ENCODE data around the gene ANKRD44.
"Not testable (repeated sequence)": the region's sequence is repeated elsewhere in the genome, so short reads cannot be mapped to it uniquely, and the experiment has no call there.

Gene ANKRD44

GRCh38 chr2:197011021-197011417 lies 299.6 kb downstream of the ANKRD44 start:
- no peak overlapping the region for H3K14ac ChIP-seq (ENCODE audit: low read length)
- no peak overlapping the region for H2BK12ac ChIP-seq (ENCODE audit: low read length)
- no peak overlapping the region for H3K9ac ChIP-seq (ENCODE audit: low read length)
- no peak overlapping the region for H2AK5ac ChIP-seq (ENCODE audit: low read length)
- H3K18ac ChIP-seq (ENCODE audit: low read length): no peak overlapping the region
- H3K4me1 ChIP-seq (ENCODE audit: control insufficient read depth in 1 of 2, insufficient read depth in 2 of 2, low read length in 2 of 2): peaks cover 3 to 13% of the 10 kb centered on the region in 2 experiments
- H3K27me3 ChIP-seq (ENCODE audit: insufficient read depth, low read length): no peaks in the 10 kb centered on the region
- no peak overlapping the region for H4K91ac ChIP-seq (ENCODE audit: low read depth, low read length)
- no peaks in the 10 kb centered on the region for H3K9me3 ChIP-seq (ENCODE audit: insufficient read depth, low read depth, low read length)
- H4K8ac ChIP-seq (ENCODE audit: low read depth, low read length): no peak overlapping the region
- no peak overlapping the region for H2BK5ac ChIP-seq (ENCODE audit: low read depth, low read length, poor library complexity)
- no peak overlapping the region for H3K4ac ChIP-seq (ENCODE audit: low read depth, low read length)
- no peak overlapping the region for H3K23ac ChIP-seq (ENCODE audit: low read length)
- H4K12ac ChIP-seq (ENCODE audit: low read depth, low read length): no peak overlapping the region
- WGBS (ENCODE audit: extremely low coverage, insufficient coverage, insufficient read length): no CpG with 5 or more reads among the region's 2 CpGs
- H2AFZ ChIP-seq (ENCODE audit: insufficient read depth, low read length, poor library complexity): no peak overlapping the region
- no peak for DNase-seq
- H3K36me3 ChIP-seq (ENCODE audit: control insufficient read depth in 1 of 2, insufficient read depth in 2 of 2, low read length in 2 of 2): no peaks in the 10 kb centered on the region
- H3K27ac ChIP-seq (ENCODE audit: low read depth, low read length): no peak overlapping the region
- H3K79me1 ChIP-seq (ENCODE audit: low read length): peaks cover 2% of the 10 kb centered on the region
- H3K4me2 ChIP-seq (ENCODE audit: low read length): no peak overlapping the region
- no peaks in the 10 kb centered on the region for H3K79me2 ChIP-seq (ENCODE audit: control insufficient read depth, insufficient read depth, low read length, poor library complexity)
- H2BK120ac ChIP-seq (ENCODE audit: insufficient read depth, low read length, poor library complexity): no peak overlapping the region
- no peak overlapping the region for H3K4me3 ChIP-seq (ENCODE audit: low read depth, low read length)

GRCh38 chr2:197010200-197011020 lies 300.2 kb downstream of the ANKRD44 start:
- no peak overlapping the region for H2BK120ac ChIP-seq (ENCODE audit: insufficient read depth, low read length, poor library complexity)

GRCh38 chr2:197008741-197009341 lies 301.7 kb downstream of the ANKRD44 start:
- H3K14ac ChIP-seq (ENCODE audit: low read length): peak overlapping the region; percentile 24
- H3K79me1 ChIP-seq (ENCODE audit: low read length); H3K4me3 ChIP-seq (ENCODE audit: low read depth, low read length); H3K4ac ChIP-seq (ENCODE audit: low read depth, low read length); H3K9ac ChIP-seq (ENCODE audit: low read length); H4K12ac ChIP-seq (ENCODE audit: low read depth, low read length); H3K27me3 ChIP-seq (ENCODE audit: insufficient read depth, low read length); H3K36me3 ChIP-seq (ENCODE audit: control insufficient read depth in 1 of 2, insufficient read depth in 2 of 2, low read length in 2 of 2); H4K8ac ChIP-seq (ENCODE audit: low read depth, low read length); H3K9me3 ChIP-seq (ENCODE audit: insufficient read depth, low read depth, low read length); H3K79me2 ChIP-seq (ENCODE audit: control insufficient read depth, insufficient read depth, low read length, poor library complexity); H2BK120ac ChIP-seq (ENCODE audit: insufficient read depth, low read length, poor library complexity); H3K23ac ChIP-seq (ENCODE audit: low read length); H2AFZ ChIP-seq (ENCODE audit: insufficient read depth, low read length, poor library complexity): not testable (repeated sequence)
- peak overlapping the region; percentile 46 for H2BK5ac ChIP-seq (ENCODE audit: low read depth, low read length, poor library complexity)
- peak overlapping the region; percentile 22 for H3K4me2 ChIP-seq (ENCODE audit: low read length)
- no CpG with 5 or more reads among the region's 13 CpGs for WGBS (ENCODE audit: extremely low coverage, insufficient coverage, insufficient read length)
- H3K4me1 ChIP-seq (ENCODE audit: control insufficient read depth in 1 of 2, insufficient read depth in 2 of 2, low read length in 2 of 2): peaks cover 3 to 13% of the 10 kb centered on the region in 2 experiments
- H2BK12ac ChIP-seq (ENCODE audit: low read length): peak overlapping the region; percentile 82
- peak overlapping the region; percentile 67 for H3K27ac ChIP-seq (ENCODE audit: low read depth, low read length)
- H4K91ac ChIP-seq (ENCODE audit: low read depth, low read length): peak overlapping the region; percentile 61
- peak; percentile 29 to 34 for DNase-seq
- peak overlapping the region; percentile 35 for H2AK5ac ChIP-seq (ENCODE audit: low read length)
- peak overlapping the region; percentile 29 for H3K18ac ChIP-seq (ENCODE audit: low read length)

More at GRCh38 chr2:197010200-197011020, 300.2 kb downstream of the ANKRD44 start:
- H3K9ac ChIP-seq (ENCODE audit: low read length): no peak overlapping the region
- peak overlapping the region; percentile 12 for H4K91ac ChIP-seq (ENCODE audit: low read depth, low read length)
- no peaks in the 10 kb centered on the region for H3K27me3 ChIP-seq (ENCODE audit: insufficient read depth, low read length)
- no peaks in the 10 kb centered on the region for H3K9me3 ChIP-seq (ENCODE audit: insufficient read depth, low read depth, low read length)
- no peak overlapping the region for H3K23ac ChIP-seq (ENCODE audit: low read length)
- H3K36me3 ChIP-seq (ENCODE audit: control insufficient read depth in 1 of 2, insufficient read depth in 2 of 2, low read length in 2 of 2): no peaks in the 10 kb centered on the region
- H3K4me2 ChIP-seq (ENCODE audit: low read length): no peak overlapping the region
- H3K4me3 ChIP-seq (ENCODE audit: low read depth, low read length): no peak overlapping the region
- no peak overlapping the region for H3K14ac ChIP-seq (ENCODE audit: low read length)
- no peak overlapping the region for H2BK5ac ChIP-seq (ENCODE audit: low read depth, low read length, poor library complexity)
- H3K4ac ChIP-seq (ENCODE audit: low read depth, low read length): no peak overlapping the region
- no peak overlapping the region for H3K18ac ChIP-seq (ENCODE audit: low read length)
- peaks cover 3 to 13% of the 10 kb centered on the region in 2 experiments for H3K4me1 ChIP-seq (ENCODE audit: control insufficient read depth in 1 of 2, insufficient read depth in 2 of 2, low read length in 2 of 2)
- DNase-seq: no peak
- no CpG with 5 or more reads among the region's 23 CpGs for WGBS (ENCODE audit: extremely low coverage, insufficient coverage, insufficient read length)
- no peak overlapping the region for H2AFZ ChIP-seq (ENCODE audit: insufficient read depth, low read length, poor library complexity)
- no peak overlapping the region for H2AK5ac ChIP-seq (ENCODE audit: low read length)
- peak overlapping the region; percentile 1 for H4K12ac ChIP-seq (ENCODE audit: low read depth, low read length)
- no peak overlapping the region for H4K8ac ChIP-seq (ENCODE audit: low read depth, low read length)
- H2BK12ac ChIP-seq (ENCODE audit: low read length): no peak overlapping the region
- H3K27ac ChIP-seq (ENCODE audit: low read depth, low read length): no peak overlapping the region
- H3K79me1 ChIP-seq (ENCODE audit: low read length): peaks cover 2% of the 10 kb centered on the region
- H3K79me2 ChIP-seq (ENCODE audit: control insufficient read depth, insufficient read depth, low read length, poor library complexity): no peaks in the 10 kb centered on the region

- WGBS (ENCODE audit: extremely low coverage, insufficient coverage, insufficient read length): no CpG with 5 or more reads among the region's 4 CpGs
- no peak overlapping the region for H3K4me3 ChIP-seq (ENCODE audit: low read depth, low read length)
Measured at GRCh38 chr2:197007716-197008628, 302.6 kb downstream of the ANKRD44 start.

More at GRCh38 chr2:197007716-197008628, 302.6 kb downstream of the ANKRD44 start:
- peak; percentile 75 to 84 for DNase-seq
- Histone ChIP-seq H2BK5ac (ENCODE audit: low read depth, low read length, poor library complexity) (no peak overlapping the region), H3K9me3 (ENCODE audit: insufficient read depth, low read depth, low read length) (no peaks in the 10 kb centered on the region), H2BK12ac (ENCODE audit: low read length) (no peak overlapping the region), H3K4ac (ENCODE audit: low read depth, low read length) (no peak overlapping the region), H2AFZ (ENCODE audit: insufficient read depth, low read length, poor library complexity) (no peak overlapping the region), H3K36me3 (ENCODE audit: control insufficient read depth in 1 of 2, insufficient read depth in 2 of 2, low read length in 2 of 2) (no peaks in the 10 kb centered on the region), H2BK120ac (ENCODE audit: insufficient read depth, low read length, poor library complexity) (no peak overlapping the region), H3K14ac (ENCODE audit: low read length) (no peak overlapping the region), H4K91ac (ENCODE audit: low read depth, low read length) (no peak overlapping the region), H3K79me2 (ENCODE audit: control insufficient read depth, insufficient read depth, low read length, poor library complexity) (no peaks in the 10 kb centered on the region), H4K8ac (ENCODE audit: low read depth, low read length) (no peak overlapping the region), H3K4me2 (ENCODE audit: low read length) (no peak overlapping the region), H3K79me1 (ENCODE audit: low read length) (peaks cover 2% of the 10 kb centered on the region), H3K4me1 (ENCODE audit: control insufficient read depth in 1 of 2, insufficient read depth in 2 of 2, low read length in 2 of 2) (peaks cover 7 to 17% of the 10 kb centered on the region in 2 experiments), H3K27me3 (ENCODE audit: insufficient read depth, low read length) (no peaks in the 10 kb centered on the region), H3K23ac (ENCODE audit: low read length) (no peak overlapping the region), H3K18ac (ENCODE audit: low read length) (no peak overlapping the region), H2AK5ac (ENCODE audit: low read length) (no peak overlapping the region), H3K9ac (ENCODE audit: low read length) (no peak overlapping the region), H4K12ac (ENCODE audit: low read depth, low read length) (no peak overlapping the region), H3K27ac (ENCODE audit: low read depth, low read length) (peak overlapping the region; percentile 67)

Measured in trophoblast cell (in vitro differentiated cells and primary cell).